A673 (cell line): Measurements from ENCODE around the gene COX6A2.

ENCODE experiments used
- CTCF ChIP-seq: fragments of 300-800, 200-600 bp; sonication (generic); conservative IDR thresholded peaks from 2 replicates; pipeline ENCODE4 v1.5.1; 2017; ENCODE audit warnings: low read depth, mild to moderate bottlenecking, antibody characterized with exemption, low read length, moderate library complexity, mixed read lengths
- EZH2 ChIP-seq: fragments of 200-600 bp; sonication (generic); IDR thresholded peaks from 2 replicates; pipeline ENCODE4 v1.6.1; 2017; ENCODE audit warnings: borderline replicate concordance, low read depth, mild to moderate bottlenecking, mixed read lengths, antibody characterized with exemption, low read length; ENCODE audit not compliant: poor library complexity, severe bottlenecking

GRCh38 chr16:31436221-31437045 is 8.3 kb upstream of the COX6A2 start:
- no peak for TF ChIP-seq CTCF
- TF ChIP-seq EZH2, result no peak
